Activated T-cell treated with anti-CD3 and anti-CD28 coated beads, Interleukin-2, amount 50 U/mL, for 72 hours (primary cell): Measurements from ENCODE around the gene TSPO. TPM values are rescaled to one million over a fixed set of nuclear protein-coding genes. Genes with fewer than 3 reads are reported as not detected.

ENCODE experiments used
- ATAC-seq, 2 donors: fragments of 150-1000 bp; cut with Tn5 transposase; replicated peaks in 1 of 2; 2 replicates each; pipeline ENCODE4 v1.10.0; 2021; ENCODE audit warnings: moderate library complexity in 2 of 2, mild to moderate bottlenecking in 1 of 2
- DNase-seq, 2 donors: peaks; one replicate each; pipeline ENCODE4 v3.0.0; 2021 to 2022; ENCODE audit warnings: mixed read lengths in 1 of 2
- H3K27ac Mint-ChIP-seq: one replicate; pipeline ENCODE4 v1.8.0; 2022; ENCODE audit warnings: mild to moderate bottlenecking, moderate library complexity, mixed read lengths
- H3K27me3 Mint-ChIP-seq: one replicate; pipeline ENCODE4 v1.8.0; 2022; ENCODE audit warnings: low read depth, mixed read lengths
- H3K36me3 Mint-ChIP-seq, 2 donors: one replicate each; pipeline ENCODE4 v1.8.0; 2022; ENCODE audit warnings: mixed read lengths in 2 of 2, mild to moderate bottlenecking in 1 of 2; ENCODE audit not compliant: insufficient read depth in 2 of 2
- H3K4me1 Mint-ChIP-seq: one replicate; pipeline ENCODE4 v1.8.0; 2022; ENCODE audit warnings: low read depth, mixed read lengths
- H3K4me3 Mint-ChIP-seq, 2 donors: one replicate each; pipeline ENCODE4 v1.8.0; 2022; ENCODE audit warnings: mild to moderate bottlenecking in 2 of 2, mixed read lengths in 2 of 2, moderate library complexity in 2 of 2
- H3K9me3 Mint-ChIP-seq, 2 donors: one replicate each; pipeline ENCODE4 v1.8.0; 2022; ENCODE audit warnings: mixed read lengths in 2 of 2
- total RNA-seq, 2 donors: library from RNA; stranded (reverse); gene quantifications; one replicate each; pipeline ENCODE4 v1.2.3, GENCODE V29; 2022

The TSPO gene
- total RNA-seq, 2 donors from 2014 or later, result 61.5 to 93.8 TPM

DNA sequence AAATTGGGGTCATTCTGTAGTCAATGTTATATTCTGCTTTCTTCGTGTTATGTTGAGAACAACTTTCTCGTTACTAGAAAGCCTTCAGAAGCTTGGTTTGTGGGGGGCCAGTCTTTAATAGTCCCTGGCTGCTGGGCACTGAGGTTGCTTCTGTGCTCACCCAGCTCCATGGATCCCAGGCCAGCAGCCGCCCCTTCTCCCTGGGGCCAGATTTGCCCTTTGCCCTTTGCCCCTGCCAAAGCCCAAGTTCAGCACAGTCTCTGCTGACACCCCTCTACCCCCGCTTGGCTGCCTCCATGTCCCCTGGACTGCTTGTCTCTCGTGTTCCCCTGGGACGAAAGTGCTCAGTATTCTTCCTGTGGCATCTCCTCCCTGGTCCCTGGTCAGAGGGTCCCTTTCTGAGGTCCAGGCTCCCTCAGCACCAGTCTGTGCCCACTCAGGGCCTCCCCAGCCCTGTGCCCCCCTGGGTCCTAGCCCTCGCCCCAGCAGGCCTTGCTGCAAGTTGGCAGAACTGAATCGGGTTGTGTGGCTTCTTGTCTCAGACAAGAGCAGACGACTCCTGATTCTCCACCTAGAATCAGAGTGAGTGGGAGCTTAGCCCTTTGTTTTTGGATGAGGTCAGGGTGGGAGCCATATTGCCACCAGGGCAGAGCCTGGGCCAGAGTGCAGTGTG lies 6.7 kb downstream of the TSPO start:
- Mint-ChIP-seq H3K36me3 (peaks cover under 1 to 2% of the 10 kb centered on the region in 2 donors), H3K4me1 (peaks cover 7% of the 10 kb centered on the region), H3K27me3 (no peaks in the 10 kb centered on the region), H3K9me3 (no peaks in the 10 kb centered on the region), H3K27ac (peak overlapping the region; percentile 22), H3K4me3 (no peak overlapping the region)
- DNase-seq, result no peak
- no peak for ATAC-seq

DNA sequence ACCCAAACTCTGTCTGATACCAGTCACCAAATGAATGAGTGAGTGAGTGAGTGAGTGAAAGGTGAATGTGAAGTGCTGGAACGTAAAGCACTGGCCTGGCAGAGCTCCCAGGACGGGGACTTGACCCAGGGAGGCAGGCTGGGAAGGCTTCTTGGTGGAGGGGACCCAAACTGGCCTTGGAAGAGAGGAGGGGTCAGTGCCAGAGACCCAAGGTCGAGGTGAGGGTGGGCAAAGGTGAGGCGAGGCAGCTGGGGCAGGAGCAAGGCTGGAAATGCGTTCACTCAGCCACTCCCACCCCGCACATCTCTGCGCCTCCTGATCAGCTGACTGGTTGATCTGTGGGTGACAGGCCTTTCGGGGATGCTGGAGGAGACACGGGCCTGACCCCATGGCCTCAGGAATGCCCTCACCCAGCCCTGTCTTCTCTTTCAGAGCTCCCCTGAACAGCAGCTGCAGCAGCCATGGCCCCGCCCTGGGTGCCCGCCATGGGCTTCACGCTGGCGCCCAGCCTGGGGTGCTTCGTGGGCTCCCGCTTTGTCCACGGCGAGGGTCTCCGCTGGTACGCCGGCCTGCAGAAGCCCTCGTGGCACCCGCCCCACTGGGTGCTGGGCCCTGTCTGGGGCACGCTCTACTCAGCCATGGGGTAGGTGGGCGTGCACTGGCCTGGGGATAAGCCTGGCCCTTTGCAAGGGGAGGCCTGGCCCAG lies 7.6 kb downstream of the TSPO start:
- DNase-seq (no peak), ATAC-seq (no peak)
- no peak overlapping the region for H3K4me3 Mint-ChIP-seq
- no peaks in the 10 kb centered on the region for H3K9me3 Mint-ChIP-seq
- no peaks in the 10 kb centered on the region for H3K27me3 Mint-ChIP-seq
- H3K4me1 Mint-ChIP-seq, result no peaks in the 10 kb centered on the region
- peaks cover 0 to 2% of the 10 kb centered on the region in 2 donors for H3K36me3 Mint-ChIP-seq
- H3K27ac Mint-ChIP-seq, result no peak overlapping the region

DNA sequence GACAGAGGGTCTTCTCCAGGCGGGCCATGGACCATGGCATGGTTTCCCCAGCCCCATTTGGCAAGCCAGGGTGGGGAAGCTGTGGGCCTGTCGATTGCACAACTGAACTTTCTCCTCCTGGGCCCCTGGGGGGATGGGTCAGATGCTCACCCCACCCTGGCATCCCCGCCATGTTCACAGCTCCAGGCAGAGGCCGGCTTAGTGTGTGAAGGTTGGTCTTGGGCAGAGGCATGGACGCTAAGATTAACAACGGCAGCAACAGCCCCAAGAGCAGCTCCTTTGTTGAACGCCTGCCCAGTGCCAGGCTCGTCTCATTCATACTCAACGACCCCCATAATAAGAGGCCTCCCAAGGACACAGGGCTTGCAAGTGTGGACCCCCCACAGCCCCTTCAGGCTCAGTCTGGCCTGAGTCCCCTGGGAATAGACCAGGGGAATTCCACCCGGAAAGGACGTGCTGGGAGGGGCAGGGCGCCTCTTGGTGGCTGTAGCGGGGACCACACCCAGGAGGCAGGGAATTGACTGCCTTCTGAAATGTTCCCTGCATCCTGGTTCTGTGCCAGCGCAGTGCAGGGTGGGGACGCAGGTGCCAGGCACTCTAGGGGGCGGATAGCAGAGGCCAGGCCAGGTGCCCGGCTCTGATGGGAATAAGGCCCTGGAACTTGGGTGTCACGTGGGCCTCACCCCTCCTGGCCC lies 8.3 kb downstream of the TSPO start:
- no peak for DNase-seq

GRCh38 chr22:43160497-43161126 lies 9.3 kb downstream of the TSPO start:
- Mint-ChIP-seq H3K4me3 (no peak overlapping the region), H3K27ac (no peak overlapping the region)

More for the DNA sequence above, 8.3 kb downstream of the TSPO start:
- Mint-ChIP-seq H3K27ac (no peak overlapping the region), H3K36me3 (peaks cover 0 to 2% of the 10 kb centered on the region in 2 donors), H3K4me3 (no peak overlapping the region), H3K27me3 (no peaks in the 10 kb centered on the region), H3K9me3 (no peaks in the 10 kb centered on the region), H3K4me1 (no peaks in the 10 kb centered on the region)
- ATAC-seq, result no peak

GRCh38 chr22:43162412-43163150 lies 11.2 kb downstream of the TSPO start:
- no peak overlapping the region for H3K4me3 Mint-ChIP-seq
- peaks cover 0 to 2% of the 10 kb centered on the region in 2 donors for H3K36me3 Mint-ChIP-seq
- no peaks in the 10 kb centered on the region for H3K9me3 Mint-ChIP-seq
- no peaks in the 10 kb centered on the region for H3K4me1 Mint-ChIP-seq
- DNase-seq, result no peak
- no peak overlapping the region for H3K27ac Mint-ChIP-seq
- ATAC-seq, result no peak
- H3K27me3 Mint-ChIP-seq, result no peaks in the 10 kb centered on the region

More at GRCh38 chr22:43160497-43161126, 9.3 kb downstream of the TSPO start:
- Mint-ChIP-seq H3K36me3 (peaks cover 0 to 2% of the 10 kb centered on the region in 2 donors), H3K27me3 (no peaks in the 10 kb centered on the region), H3K4me1 (no peaks in the 10 kb centered on the region), H3K9me3 (no peaks in the 10 kb centered on the region)
- no peak for DNase-seq
- ATAC-seq, result no peak

DNA sequence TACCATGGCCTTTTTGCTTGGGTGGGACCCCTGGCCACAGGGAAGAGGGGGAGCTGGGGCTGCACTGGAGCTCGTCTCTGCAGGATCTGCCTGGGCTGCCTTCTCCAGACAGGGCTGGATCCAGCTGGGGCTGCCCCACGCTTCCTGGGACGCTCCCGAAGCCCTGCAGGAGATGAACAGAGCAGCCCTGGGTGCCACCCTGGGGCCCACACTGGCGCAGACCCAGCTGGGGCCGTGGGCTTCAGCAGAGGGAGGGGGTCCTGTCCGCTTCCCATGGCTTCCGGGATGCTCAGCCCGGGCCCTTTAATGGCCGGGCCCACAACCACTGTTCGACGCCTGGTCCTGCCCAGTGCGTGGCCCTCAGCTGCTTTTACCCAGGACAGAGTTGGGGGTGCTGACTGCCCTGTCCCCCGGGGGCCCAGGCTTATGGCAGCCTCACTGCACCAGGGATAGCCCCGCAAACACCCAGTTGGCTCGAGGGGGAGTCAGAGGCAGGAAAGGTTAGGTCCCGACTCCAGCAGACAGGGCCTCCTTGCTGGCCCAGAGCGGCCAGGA lies 12.0 kb downstream of the TSPO start:
- Mint-ChIP-seq H3K27me3 (no peaks in the 10 kb centered on the region), H3K4me3 (no peak overlapping the region), H3K27ac (no peak overlapping the region), H3K4me1 (no peaks in the 10 kb centered on the region), H3K36me3 (peaks cover 0 to 4% of the 10 kb centered on the region in 2 donors), H3K9me3 (no peaks in the 10 kb centered on the region)
- ATAC-seq, result no peak
- no peak for DNase-seq

GRCh38 chr22:43164636-43165035 lies 13.3 kb downstream of the TSPO start:
- Mint-ChIP-seq H3K27ac (no peak overlapping the region), H3K27me3 (no peaks in the 10 kb centered on the region), H3K4me3 (no peak overlapping the region), H3K9me3 (no peaks in the 10 kb centered on the region), H3K36me3 (peaks cover 0 to 4% of the 10 kb centered on the region in 2 donors), H3K4me1 (no peaks in the 10 kb centered on the region)
- DNase-seq, result no peak
- ATAC-seq, result no peak

DNA sequence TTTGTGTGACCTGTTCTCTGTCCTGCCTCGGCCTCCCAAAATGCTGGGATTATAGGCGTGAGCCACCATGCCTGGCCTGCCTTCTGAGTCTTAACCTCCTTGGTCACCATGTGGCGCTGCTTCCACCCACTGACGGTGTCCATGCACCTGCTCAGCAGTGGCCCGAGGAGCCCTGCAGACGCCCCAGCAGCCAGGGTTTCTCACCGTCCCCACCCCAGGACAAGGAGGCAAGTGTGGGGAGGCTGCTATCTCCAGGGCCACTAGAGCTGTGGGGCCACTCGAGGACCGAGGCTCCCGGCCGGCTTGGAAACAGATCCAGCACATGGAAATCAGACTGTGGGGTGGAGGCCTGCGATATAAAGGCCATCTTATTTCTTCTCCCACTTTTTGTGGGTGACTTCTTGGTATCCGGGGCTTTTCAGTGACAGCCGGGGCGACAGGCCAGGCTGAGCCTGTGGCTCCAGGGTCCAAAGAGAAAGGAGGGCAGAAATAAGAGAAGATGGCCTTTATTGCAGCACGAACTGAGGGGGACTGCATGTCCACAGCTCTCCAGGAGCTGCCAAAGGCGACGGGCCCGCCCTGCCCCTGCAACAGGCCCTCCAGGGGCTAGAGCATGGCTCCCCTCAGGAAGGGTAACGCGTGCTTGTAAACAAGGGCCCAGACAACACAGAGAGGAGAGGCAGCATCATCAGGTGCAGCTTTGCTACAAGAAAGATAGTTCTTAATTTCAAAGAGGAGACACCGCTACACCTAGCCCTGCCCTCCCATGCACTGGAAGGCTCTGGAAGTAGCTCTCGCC lies 15.0 kb downstream of the TSPO start:
- ATAC-seq (no peak), DNase-seq (no peak)
- Mint-ChIP-seq H3K36me3 (peaks cover 2% of the 10 kb centered on the region in 2 donors), H3K9me3 (no peaks in the 10 kb centered on the region), H3K27ac (no peak overlapping the region), H3K4me3 (no peak overlapping the region), H3K4me1 (no peaks in the 10 kb centered on the region), H3K27me3 (no peaks in the 10 kb centered on the region)

DNA sequence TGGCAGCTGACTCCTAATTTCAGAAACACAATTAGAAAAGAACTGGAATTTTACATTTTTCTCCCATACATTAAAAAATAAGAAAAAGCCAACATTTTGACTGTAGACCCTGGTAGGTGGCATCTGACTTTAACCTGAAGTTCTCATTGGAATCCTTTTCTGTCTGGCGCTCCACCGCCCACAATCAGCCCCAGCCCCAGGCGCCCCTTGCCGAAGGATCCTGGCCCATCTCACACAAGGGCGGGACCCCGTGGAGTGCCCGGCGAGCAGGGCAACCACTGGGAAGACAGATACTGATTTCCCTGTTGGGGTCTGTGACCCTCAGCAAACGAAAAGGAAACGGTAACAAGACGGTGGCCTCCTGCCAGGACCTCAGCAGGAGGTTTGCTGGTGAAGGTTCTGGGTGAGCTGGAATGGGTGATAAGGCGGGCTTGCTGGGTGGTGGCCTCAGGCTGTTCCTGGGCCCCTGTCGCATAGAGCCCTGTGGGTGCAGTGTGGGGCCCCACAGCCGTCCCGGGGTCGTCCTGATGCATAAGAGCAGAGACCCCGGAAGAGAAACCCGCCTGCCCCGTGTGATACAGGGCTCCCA lies 15.7 kb downstream of the TSPO start:
- Mint-ChIP-seq H3K36me3 (peaks cover 2% of the 10 kb centered on the region in 2 donors), H3K9me3 (no peaks in the 10 kb centered on the region), H3K4me3 (no peak overlapping the region), H3K27ac (peak overlapping the region; percentile 57), H3K4me1 (no peaks in the 10 kb centered on the region), H3K27me3 (no peaks in the 10 kb centered on the region)
- no peak for ATAC-seq
- no peak for DNase-seq

- no peak for ATAC-seq
- Mint-ChIP-seq H3K27ac (no peak overlapping the region), H3K4me3 (no peak overlapping the region)
These were observed 17.3 kb downstream of the TSPO start for GRCh38 chr22:43168471-43169309.

More at GRCh38 chr22:43168471-43169309, 17.3 kb downstream of the TSPO start:
- no peaks in the 10 kb centered on the region for H3K9me3 Mint-ChIP-seq
- DNase-seq, result no peak
- peaks cover 2 to 6% of the 10 kb centered on the region in 2 donors for H3K36me3 Mint-ChIP-seq
- no peaks in the 10 kb centered on the region for H3K4me1 Mint-ChIP-seq
- H3K27me3 Mint-ChIP-seq, result no peaks in the 10 kb centered on the region
